Measurements from ENCODE around the gene PTGES2.
"Not testable (repeated sequence)": the region's sequence is repeated elsewhere in the genome, so short reads cannot be mapped to it uniquely, and the experiment has no call there.

Gene PTGES2

DNA sequence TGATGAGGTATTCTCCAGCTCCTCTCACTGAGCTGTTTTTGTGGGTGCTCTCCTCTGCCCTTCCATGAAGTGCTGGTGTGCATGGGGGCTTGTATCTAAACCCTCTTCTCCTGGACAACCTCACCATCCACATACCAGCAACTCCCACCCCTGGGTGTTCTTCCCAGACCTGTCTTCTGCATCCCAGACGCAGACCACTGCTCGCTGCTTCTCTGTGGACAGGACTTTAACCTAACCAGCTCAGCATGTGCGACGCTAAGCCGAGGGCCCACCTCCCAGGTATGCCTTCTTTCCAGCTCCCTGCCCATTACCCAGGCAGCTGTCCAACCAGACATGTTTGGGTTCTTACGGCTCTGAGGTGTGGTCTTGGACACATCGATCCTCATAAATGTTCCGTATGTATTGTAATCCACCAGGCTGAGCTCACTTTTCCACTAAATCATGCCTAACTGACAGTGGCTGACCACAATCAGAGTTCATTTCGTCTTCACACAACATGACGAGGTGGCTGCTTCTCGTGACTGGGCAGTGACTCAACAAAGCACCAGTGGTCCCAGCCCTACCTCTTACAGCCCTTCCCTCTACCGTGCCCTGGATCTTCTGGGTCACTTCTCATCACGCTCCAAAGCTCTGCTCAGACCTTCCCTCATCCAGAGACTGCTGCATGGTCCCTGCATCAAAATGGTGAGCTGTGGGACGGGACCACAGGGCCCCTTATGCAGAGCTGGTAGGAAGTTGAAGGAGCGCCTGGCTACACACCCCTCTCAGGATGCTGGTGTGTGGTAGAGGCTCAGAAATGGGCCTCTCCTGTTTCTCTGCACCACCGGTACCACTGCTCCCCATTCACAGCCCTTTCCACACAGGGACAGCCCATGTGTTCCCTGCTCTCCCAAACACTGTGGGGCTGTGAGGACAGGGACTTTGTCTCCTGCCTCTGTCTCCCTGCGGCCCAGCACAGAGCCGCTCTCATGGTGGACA, 9.6 kb upstream of the PTGES2 start:
- DNase-seq, result no peak

DNA sequence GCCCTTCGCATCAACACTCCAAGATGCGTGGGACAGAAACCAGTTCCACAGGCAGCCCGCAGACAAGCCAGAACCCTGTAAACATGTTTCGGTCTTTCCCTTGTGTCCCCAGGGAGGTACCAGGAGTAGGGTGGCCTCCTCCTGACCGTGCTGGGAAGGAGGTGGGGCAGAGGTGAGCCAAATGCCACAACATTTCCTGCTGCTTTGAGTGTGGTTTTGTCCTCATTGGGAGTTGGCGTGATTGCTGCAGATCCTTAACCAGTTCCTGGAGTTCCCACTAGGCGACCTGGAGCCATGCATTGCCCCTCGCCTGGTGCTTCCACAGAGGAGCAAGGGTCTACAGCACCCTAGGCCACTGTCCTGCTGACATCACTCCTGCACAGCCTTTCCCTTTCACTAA, 8.0 kb upstream of the PTGES2 start:
- not testable (repeated sequence) for DNase-seq

DNA sequence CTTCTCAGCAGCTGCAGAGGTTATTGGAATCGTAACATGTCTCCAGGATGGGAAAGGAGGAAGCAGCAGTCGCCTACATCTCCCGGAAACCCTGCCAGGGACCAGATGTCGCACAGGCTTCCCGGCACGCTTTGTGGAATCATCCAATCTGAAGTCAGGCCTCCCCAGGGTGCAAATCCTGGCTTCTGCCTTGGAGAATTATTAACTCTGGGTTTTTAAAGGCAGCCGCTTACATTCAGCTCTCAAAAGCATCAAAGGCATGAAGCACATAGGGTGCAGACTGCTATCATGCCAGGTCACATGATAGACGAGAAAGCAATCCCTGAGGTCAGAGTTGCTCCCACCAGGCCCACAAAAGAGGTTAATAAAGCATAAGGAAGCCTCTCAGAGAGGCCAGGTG, 4.6 kb upstream of the PTGES2 start:
- not testable (repeated sequence) for DNase-seq

DNA sequence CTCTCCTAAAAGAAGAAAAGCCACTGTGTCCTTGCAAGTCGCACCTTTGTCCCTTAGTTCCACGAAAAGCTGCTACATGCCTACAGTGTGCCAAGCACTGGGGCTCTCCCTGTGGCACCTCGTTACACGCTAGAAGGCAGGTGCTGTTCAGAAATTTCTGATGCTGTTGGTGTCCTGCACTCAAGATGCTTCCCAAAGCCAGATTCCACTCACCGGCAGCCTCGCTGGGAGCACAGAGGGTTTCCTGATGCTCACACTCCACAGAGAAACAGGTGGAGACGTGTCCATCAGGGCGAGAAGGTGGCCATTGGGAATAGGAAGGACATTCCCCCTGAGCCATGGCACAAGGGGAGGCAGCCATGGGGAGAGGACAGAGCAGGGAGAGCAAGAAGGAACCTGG, 3.8 kb upstream of the PTGES2 start:
- DNase-seq, result not testable (repeated sequence)

DNA sequence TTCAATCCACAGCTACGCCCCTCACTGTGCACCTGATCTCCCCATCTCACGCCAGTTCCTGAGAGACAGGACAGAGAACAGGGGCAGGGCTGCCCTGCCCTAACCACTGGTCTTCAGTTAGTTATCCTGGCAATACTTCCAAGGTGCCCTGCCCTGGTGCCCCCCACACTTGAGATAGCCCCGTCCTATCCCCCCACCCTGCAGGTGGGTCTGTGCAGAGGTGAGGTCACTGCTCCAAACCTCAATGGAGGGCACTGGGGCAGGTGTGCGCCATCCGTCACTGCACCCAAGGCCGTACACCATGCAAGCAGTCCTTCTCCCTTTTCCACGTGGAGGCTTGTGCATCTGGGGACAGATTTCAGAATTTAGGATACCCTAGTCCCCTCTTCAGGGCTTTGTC, 3.1 kb upstream of the PTGES2 start:
- DNase-seq, result not testable (repeated sequence)

DNA sequence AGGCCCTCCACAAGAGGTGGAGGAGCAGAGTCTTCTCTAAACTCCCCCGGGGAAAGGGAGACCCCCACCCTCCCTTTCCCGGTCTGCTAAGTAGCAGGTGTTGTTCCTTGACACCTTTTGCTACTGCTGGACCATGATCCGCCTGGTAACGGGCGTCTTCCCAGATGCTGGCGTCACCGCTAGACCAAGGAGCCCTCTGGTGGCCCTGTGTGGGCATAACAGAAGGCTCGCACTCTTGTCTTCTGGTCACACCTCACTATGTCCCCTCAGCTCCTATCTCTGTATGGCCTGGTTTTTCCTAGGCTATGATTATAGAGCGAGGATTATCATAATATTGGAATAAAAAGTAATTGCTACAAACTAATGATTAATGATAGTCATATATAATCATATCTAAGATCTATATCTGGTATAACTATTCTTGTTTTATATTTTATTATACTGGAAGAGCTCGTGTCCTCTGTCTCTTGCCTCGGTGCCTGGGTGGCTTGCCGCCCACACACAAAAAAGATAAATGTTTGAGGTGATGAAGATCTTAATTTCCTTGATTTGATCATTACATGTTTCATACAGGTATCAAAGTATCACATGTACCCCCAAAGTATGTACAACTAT, 2.6 kb upstream of the PTGES2 start:
- DNase-seq, result not testable (repeated sequence)

DNA sequence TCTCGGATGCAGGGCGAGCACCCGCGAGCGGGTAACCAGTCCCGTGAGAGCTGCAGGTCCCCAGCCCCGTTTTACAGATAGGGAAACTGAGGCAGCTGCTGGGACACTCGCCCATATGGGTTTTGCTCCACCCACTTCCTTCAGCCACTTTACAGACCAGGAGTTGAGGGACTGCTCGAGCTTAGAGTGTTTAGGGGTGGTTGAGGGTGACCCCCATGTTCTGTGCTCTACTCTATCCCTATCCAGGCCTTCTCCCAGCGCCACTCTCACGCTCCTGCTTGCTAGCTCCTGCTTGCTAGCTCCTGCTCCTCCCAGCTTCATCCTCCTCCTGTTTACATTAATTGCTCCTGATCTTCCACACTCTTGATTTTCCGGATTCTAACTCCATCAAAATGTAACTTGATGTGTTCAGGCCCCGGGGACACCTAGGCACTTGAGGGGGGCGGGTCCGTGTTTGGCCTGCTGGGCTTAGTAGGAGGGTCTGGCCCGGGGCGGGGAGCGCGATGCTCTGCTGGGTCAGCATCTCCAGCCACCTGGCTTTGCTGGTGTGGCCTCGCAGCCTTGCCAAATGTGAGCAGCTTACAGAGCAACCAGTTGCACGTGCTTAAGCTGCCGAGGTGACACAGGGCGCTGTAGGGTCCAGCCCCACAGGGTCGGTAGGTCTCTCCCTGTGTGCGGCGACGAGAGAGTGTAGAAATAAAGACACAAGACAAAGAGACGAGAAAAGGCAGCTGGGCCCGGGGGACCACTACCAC, 1.5 kb upstream of the PTGES2 start:
- no peak for DNase-seq

DNA sequence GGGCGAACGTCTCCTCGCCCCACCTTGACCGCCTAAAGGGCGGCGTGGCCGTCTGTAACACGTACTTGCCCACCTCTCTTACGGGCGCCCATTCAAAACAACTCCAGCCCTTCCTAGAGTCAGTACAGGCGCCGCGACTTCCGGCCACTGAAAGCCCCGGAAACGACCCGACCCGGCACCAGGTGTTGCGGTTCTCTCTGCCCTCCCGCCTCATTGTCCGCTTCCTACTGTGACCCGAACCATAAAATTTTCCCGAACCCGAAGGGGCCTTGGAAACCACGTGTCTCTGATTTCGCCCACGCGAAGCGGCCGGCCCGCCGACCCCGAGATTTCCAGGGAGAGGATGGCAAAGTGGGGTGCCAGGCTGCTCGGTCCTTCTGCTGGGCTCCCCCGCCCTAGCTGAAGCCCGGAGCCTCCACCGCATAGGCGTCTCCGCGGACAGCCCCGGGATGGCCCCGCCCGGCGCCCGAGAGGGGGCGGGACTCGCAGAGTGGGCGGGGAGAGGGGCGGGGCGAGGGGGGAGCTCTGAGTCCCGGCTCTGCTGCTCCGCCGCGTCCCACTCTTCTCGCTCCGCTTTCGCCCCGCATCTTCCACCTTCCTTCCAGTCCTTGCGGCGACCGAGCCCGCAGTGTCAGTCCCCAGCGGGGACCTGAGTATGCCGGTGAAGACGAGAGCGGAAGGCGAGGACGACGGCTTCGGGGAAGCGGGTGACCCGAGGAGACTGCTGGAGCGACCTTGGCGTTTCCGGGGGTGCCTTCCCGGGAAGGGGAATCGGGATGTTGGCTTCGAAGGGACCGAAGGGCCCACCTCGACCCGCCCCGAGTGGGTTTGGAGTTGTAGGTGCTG, 684 bp upstream of the PTGES2 start:
- peak; percentile 32 for DNase-seq

DNA sequence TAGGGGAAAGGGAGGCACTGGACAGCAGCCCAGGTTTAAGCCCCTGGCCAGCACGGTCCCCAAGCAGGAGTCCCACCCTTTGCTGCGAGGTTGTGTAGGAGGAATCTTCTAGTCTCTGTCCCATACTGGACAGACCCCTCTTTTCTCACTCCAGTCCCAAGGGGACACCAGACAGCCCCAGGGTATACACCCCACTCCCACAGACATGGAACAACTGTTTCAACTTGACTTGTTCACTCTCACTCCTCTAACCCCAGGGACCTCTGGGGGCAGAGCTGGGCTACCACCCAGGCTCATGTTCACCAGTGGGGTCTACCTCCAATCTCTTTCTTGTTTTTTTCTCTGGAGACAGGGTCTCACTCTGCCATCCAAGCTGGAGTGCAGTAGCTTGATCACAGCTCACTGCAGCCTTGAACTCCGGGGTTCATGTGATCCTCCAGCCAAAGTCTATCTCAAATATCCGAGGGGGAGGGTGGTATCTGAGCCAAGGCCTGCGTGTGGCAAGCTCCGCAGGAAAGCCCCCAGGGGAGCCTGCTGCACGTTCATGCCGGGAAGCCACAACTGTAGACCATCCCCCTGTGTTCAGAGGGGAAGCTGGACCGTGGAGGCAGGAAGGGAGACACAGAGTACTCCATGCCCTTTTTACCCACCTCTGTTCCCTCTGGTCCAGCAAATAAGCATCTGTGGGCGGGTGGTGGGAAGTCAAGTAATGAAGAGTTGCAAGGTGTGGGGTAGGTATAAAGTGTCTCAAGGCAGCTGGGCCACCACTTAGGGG, 1.8 kb downstream of the PTGES2 start:
- no peak for DNase-seq

DNA sequence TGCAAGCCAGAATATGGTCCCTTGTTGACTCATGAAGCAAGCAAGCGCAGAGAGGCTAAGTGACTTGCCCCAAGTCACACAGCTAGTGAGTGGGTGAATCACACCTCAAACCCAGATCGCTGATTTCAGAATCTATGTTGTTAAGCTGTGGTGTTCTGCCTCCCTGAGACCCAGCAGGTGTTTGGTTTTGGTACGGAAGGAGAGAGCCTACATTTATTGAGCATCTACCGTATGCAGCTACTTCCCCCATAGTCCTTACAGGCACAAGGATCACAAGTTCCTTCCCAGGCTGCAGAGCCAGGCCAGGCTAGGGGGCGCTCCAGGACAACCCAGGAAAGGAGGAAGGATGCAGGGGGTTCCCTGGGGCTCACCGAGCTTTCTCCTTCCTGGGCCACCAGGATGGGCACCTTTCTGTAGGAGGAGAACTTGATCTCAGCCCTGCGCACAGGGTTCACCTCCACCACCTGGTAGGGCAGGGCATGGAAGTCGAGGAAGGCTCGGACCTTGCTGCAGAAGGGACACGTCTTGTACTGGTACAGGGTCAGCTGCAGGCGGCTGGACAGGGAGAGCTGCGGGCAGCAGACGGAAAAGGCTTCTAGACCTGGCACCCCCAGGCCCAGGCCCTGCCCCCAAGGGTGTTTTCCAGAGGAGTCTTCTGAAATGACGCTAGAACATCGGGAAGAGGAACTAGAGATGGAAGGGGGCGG, 2.5 kb downstream of the PTGES2 start:
- no peak for DNase-seq

DNA sequence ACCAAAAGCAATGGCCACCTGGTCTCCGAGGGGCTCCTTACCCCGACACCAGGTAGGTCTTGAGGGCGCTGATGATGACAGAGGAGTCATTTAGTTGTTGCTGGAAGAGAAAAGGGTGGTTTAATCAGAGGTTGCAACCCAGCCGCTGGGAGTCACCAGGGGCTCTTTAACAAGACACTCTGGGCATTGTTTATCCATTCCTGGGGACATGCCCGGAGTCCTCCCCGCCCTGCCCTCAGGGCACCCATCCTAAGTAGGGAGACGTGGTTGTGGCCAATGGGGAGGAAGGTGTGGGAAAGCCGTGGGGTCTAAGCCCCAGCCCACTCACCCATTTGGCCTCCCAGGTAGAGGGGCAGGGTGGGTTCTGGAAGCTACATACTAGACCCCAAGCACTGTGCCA, 3.1 kb downstream of the PTGES2 start:
- DNase-seq, result no peak

DNA sequence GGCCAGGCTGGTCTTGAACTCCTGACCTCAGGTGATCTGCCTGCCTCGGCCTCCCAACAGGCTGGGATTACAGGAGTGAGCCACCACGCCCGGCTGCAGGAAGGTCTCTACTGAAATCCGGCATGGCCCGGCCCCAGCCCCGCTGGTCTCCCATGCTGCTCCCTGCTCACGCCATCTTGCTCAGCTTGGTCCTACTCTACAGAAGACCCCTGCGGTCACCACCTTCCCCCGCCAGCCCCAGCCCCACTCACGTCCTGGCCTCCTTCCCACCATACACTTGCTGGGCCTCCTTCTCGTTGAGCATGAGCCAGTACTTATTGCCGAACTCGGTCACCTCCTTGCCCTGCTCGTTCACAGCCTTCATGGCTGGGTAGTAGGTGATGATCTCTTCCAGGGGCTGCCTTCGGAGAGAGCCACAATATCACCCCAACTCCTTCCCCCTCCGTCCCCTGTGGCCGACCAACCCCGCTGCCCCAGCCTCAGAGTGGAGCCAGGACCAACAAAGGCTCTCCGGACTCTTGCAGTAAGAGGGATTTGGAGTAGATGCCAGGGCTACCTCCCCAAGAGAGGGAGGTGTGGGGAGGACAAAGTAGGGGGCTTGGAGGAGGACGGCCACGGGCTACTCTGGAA, 4.0 kb downstream of the PTGES2 start:
- DNase-seq, result no peak

DNA sequence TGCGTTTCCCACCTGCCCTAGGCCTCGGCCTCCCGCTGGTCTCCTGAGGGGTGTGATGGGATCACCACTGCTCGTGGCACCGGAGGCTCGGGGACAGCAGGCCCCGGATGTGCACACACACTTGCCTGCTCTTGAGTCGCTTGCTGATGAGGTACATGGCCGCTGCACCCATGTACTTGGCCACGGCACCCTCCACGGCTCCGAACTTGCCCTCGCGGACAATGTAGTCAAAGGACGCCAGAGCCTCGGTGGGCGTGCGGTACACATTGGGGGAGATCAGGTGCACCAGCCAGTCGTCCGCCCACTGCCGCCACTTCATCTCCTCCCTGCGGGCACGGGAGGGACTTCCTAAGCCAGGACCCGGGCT, 4.7 kb downstream of the PTGES2 start:
- DNase-seq, result no peak

DNA sequence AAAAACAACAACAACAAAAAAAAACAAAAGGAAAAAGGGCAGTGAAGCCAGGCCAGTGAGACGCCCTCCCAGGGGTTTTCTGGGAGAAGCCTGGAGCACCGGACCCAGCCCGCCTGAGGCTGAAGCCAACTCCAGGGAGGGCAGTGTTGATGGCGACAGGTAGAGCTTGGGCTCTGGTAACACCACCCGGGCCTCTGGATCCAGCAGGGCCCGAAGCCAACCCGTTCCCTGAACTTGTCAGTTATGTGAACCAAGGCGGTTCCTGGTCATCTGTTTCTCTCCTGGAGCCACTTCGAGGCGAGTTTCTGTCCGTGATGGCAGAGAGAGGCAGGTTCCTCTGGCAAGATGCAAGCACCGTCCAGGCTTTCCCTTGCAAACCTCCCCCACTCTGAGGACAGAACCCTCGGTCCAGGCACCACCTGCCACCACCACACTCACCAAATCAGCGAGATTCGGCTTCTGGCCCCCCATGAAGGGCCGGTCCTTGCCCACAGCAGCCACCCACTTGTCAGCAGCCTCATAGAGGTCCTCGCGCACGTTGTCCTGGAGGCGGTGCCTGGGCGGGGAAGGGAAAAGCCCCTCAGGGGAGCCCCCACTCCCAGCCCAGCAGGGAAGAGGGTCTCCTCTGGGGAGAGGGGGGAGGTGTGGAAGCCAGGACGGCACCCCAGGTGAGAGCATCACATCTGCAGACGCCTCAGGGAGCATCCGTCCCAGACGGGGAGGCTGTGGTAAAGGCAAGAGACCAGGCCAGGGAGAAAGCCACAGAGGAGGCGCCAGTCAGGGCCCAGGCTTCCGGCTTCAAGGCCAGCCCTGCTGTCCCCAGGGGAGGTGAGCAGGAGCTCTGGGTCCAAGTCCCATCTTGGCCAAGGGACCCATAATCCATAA, 5.4 kb downstream of the PTGES2 start:
- no peak for DNase-seq

DNA sequence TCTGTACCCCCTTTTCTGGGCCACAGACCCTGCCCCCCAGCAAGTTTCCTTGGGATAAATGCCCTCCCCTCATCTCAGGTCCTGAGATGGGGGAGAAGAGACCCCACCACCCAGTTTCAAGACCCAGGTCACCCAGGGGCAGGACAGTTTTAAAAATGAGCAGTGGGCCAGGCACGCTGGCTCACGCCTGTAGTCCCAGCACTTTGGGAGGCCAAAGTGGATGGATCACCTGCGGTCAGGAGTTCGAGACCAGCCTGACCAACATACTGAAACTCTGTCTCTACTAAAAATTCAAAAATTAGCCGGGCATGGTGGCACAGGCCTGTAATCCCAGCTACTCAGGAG, 6.1 kb downstream of the PTGES2 start:
- DNase-seq, result no peak

DNA sequence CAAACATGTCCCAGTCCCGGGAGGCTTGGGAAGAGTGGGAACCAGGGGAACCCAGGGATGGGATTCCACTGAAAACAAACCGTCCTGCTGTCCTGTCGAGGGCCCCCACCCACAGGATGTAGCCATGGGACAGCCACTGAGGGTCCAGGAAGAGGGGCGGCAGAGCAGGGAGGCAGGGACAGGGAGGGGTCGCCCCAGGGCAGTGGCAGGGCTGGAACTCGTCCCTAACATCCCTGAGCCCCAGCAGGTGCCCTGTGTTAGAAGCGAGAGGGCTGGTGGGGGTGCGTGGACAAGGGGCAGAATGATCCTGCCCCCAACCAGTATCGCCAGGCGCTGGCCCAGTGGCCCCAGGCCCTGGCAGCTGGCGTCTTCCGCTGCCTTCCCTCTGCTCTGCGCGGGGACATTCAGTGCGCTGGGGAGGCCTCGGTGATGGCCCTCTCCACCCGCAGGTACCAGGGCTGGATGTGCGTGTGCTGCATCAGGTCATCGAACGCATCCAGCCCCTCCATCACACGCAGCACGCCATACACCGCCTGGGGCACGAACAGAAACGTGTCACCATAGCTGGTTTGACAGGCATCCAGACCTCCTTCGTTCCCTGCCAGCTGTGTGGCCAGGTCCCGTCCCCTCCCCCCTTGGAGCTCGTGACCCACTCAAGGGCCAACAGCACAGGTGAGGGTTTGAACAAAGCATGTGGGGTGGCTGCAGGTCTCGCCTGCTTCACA, 6.6 kb downstream of the PTGES2 start:
- no peak for DNase-seq

DNA sequence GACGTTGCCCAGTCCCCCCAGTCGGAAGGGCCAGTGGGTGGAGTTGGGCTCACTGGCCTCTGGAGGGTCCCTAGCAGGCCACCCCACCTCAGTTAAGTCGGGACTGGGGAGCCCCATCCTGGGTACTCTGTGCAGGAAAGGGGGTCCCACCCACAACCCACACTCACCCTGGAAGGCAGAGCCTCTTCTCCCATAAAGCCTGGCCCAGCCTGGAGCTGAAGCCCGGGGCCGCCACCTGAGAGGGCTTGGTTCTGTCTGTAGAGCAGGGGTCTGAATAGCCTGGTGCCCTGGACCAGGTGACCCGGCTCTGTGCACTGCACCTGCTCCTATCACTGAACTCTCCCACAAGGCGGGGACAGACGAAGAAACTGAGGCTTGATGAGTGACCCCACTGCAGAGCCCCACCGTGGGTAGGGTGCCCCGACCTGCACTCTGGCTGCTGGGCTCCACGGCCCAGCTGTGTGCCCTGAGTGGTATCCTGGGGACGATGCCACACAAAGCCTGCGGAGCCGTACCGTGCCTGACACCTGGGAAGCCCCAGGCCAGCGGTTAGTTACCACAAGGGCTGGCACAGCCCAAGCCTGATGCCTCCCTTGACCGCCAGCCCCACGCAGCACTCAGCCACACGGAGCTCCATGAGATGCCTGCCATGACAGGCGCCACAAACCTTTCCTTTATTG, 7.3 kb downstream of the PTGES2 start:
- DNase-seq, result no peak

DNA sequence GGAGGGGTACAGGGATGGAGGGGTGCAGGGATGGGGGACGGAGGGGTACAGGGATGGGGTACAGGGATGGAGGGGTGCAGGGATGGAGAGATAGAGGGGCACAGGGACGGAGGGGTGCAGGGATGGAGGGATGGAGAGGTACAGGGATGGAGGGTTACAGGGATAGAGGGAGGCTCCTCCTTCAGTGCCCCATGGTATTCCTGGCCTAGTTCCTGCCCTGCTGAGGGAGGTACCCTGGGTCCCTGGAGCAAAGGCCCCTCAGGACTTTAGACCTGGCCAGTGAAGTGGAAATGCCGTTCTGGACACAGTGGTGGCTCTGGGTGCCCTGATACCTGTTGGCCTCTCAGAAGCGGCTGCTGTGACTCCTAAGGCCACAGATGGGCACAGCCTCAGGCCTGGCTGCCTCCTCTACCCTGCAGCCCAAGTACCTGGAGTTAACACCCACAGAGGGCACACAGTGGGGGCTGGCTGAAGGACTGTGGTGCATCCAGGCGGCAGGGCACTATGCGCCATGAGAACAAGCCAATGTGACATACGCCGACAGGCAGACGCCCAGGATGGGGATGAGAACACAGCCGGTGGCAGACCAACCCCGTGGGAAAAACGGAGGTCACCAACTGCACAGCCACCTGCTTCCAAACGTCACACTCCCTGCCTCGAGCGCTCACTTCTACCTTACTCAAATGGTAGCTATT, 8.4 kb downstream of the PTGES2 start:
- DNase-seq, result no peak
